ENCODE data around the gene CCDC188.

CCDC188 gene

GRCh38 chr22:20147237-20147988 is 3.4 kb downstream of the CCDC188 start:
- no peak overlapping the region for H3K4me3 ChIP-seq (ENCODE audit: low read depth, low read length)
- DNase-seq (ENCODE audit: low read depth): no peak
- TF ChIP-seq, protein P1, sequence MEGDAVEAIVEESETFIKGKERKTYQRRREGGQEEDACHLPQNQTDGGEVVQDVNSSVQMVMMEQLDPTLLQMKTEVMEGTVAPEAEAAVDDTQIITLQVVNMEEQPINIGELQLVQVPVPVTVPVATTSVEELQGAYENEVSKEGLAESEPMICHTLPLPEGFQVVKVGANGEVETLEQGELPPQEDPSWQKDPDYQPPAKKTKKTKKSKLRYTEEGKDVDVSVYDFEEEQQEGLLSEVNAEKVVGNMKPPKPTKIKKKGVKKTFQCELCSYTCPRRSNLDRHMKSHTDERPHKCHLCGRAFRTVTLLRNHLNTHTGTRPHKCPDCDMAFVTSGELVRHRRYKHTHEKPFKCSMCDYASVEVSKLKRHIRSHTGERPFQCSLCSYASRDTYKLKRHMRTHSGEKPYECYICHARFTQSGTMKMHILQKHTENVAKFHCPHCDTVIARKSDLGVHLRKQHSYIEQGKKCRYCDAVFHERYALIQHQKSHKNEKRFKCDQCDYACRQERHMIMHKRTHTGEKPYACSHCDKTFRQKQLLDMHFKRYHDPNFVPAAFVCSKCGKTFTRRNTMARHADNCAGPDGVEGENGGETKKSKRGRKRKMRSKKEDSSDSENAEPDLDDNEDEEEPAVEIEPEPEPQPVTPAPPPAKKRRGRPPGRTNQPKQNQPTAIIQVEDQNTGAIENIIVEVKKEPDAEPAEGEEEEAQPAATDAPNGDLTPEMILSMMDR (IDR thresholded peaks at IDR 0.05; ENCODE audit: low read depth, low read length, missing control alignments): no peak

DNA sequence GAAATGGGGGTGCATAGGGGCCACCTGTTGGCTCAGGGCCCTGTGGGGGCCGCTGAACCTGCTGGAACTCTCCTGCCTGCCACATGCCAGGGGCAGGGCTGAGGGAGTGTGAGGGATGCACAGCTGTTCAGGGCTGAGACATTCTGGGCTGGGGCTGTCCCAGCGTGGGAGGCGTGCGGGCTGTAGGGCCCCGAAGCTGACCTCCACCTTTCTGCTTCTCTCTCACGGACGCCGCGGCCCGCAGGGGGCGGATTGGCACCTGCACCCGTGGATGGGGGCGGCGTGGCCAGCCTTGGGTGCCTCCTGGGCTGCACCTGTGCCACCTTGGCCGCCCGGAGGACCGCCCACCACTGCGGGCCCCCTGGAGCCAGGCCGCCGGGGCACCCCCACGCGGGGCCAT is 4.1 kb downstream of the CCDC188 start:
- no peak for DNase-seq (ENCODE audit: low read depth)
- TF ChIP-seq, protein P1 (IDR thresholded peaks at IDR 0.05; ENCODE audit: low read depth, low read length, missing control alignments): no peak
- no peak overlapping the region for H3K4me3 ChIP-seq (ENCODE audit: low read depth, low read length)

- TF ChIP-seq, protein P1 (IDR thresholded peaks at IDR 0.05; ENCODE audit: low read depth, low read length, missing control alignments): no peak
- no peak for DNase-seq (ENCODE audit: low read depth)
- no peak overlapping the region for H3K4me3 ChIP-seq (ENCODE audit: low read depth, low read length)
These were observed 5.0 kb downstream of the CCDC188 start for GRCh38 chr22:20145832-20146223.

- no peak for DNase-seq (ENCODE audit: low read depth)
- TF ChIP-seq, protein P1 (IDR thresholded peaks at IDR 0.05; ENCODE audit: low read depth, low read length, missing control alignments): no peak
- H3K4me3 ChIP-seq (ENCODE audit: low read depth, low read length): no peak overlapping the region
These were observed 5.5 kb downstream of the CCDC188 start for GRCh38 chr22:20145206-20145831.

DNA sequence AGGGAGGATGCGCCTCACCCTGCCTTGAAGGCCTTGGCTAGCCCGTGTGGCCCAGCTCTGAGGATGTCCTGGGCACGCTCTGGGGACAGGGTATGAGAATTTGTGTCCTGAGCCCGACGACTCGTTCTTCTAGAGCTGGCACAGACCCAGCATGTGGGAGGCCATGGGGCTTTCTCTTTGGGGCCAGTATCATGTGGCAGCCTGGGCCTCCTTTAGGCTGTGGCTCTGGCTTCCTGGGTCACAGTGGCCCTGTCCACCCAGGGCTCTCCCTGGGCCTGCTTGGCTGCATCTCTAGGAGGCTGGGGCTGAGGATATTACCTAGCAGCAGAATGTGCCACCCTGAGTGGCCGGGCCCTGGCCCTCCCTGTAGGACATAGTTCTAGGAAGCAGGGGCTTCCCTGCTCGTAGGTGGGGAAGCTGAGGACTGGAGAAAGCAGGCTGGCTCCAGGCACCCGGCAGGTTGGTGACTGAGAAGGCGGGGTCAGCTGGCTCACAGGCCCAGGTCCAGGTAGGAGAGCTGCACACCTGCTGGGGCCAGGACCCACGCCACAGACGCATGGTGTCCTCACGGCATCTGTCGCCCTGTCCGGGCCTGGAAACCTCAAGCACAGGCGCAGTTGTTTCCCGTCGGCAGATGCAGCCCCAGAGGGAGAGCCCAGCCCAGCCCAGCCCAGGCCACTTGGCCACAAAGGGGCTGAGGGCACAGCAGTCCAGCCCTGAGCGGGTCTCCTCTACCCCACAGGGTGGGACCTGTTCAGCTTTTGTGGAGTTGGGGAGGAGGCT is 6.8 kb downstream of the CCDC188 start:
- no peak for DNase-seq (ENCODE audit: low read depth)
- H3K4me3 ChIP-seq (ENCODE audit: low read depth, low read length): no peak overlapping the region
- TF ChIP-seq, protein P1 (IDR thresholded peaks at IDR 0.05; ENCODE audit: low read depth, low read length, missing control alignments): no peak

GRCh38 chr22:20142711-20143621 is 7.9 kb downstream of the CCDC188 start:
- no peak for DNase-seq (ENCODE audit: low read depth)
- TF ChIP-seq, protein P1 (IDR thresholded peaks at IDR 0.05; ENCODE audit: low read depth, low read length, missing control alignments): no peak
- H3K4me3 ChIP-seq (ENCODE audit: low read depth, low read length): no peak overlapping the region
